NCI-H345 (cell line): ENCODE data around the gene MYOM1.
"Not testable (repeated sequence)": the region's sequence is repeated elsewhere in the genome, so short reads cannot be mapped to it uniquely, and the experiment has no call there.

Source experiments
- DNase-seq: peaks from one replicate; lab custom pipeline; 2025; lab: John Stamatoyannopoulos, UW

Gene MYOM1

DNA sequence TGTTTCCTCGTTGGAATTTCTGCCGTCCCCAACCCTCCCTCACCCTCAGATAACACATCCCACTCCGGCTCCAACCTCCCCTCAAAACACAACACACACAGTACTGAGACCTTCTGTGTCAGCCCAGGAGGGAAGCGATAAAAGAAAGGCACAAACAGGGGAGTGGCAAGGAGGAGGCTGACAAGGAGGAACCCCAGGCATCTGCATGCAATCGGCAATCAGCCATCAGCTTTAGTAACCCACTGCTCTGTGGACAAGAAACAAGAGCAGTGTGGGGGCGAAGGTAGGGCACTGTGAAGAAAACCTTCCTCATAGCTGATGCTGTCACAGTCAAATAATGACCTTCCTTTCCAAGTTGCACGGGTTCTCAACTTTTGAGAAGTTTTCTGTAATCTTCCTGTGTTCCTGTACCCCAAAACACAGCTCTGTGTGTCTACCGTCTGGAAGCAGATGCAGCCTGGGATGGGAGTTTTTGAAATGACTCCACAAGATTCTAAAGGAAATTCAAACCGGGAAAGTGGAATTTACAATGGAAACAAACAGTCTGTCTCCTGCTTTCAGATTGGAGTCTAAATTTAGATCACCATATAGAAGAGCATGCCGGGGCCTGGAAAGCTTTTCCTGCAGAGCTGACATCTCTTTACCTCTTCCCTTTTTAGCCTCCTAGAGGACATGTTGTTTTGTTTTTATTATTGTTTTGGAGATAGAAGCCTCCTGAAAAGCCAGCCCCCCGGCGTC lies 190.4 kb downstream of the MYOM1 start:
- DNase-seq = no peak

DNA sequence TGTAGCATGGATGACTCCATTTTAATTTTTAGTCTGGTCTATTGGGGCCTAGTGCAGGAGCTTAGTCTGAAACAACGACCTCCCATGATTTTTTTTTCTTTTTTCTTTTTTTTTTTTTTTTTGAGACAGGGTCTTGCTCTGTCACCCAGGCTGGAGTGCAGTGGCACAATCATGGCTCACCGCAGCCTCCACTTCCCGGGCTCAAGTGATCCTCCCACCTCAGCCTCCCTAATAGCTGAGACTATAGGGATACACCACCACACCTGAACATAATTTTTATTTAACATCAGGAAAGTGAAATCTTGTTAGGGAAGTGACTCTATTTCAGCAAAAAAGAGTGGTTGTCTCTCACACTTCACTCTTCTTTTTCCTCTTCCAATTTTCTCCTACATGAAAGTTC lies 191.7 kb downstream of the MYOM1 start:
- DNase-seq = not testable (repeated sequence)

- DNase-seq = no peak
Measured at GRCh38 chr18:3027370-3027891, 192.3 kb downstream of the MYOM1 start.

DNA sequence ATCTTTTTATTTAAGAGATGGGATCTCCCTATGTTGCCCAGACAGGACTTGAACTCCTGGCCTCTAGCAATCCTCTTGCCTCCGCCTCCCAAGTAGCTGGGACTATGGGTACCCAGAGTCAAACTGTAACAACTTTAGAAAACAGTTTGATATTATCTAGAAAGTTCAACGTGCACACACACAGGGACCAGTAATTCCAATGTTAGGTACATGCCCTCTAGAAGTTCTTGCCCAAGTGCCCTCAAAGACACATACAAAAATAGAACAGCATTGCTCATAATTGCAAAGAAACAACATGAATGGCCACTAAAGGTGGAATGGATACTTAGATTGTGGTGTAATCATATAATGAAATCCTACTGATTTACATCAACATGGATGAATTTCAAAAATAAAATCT lies 194.2 kb downstream of the MYOM1 start:
- DNase-seq = no peak

DNA sequence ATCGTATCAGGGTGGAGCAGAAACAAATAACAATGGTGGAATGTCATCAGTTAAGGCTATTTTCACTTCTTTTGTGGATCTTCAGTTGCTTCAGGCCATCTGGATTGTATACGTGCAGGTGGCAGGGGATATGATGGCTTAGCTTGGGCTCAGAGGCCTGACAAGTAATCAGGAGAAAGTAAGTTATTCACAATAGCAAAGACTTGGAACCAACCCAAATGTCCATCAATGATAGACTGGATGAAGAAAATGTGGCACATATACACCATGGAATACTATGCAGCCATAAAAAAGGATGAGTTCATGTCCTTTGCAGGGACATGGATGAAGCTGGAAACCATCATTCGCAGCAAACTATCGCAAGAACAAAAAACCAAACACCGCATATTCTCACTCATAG lies 196.2 kb downstream of the MYOM1 start:
- DNase-seq = not testable (repeated sequence)
